ENCODE measurements around the gene BATF3.
"Not testable (repeated sequence)": the region's sequence is repeated elsewhere in the genome, so short reads cannot be mapped to it uniquely, and the experiment has no call there.

BATF3 gene, protein sequence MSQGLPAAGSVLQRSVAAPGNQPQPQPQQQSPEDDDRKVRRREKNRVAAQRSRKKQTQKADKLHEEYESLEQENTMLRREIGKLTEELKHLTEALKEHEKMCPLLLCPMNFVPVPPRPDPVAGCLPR

DNA sequence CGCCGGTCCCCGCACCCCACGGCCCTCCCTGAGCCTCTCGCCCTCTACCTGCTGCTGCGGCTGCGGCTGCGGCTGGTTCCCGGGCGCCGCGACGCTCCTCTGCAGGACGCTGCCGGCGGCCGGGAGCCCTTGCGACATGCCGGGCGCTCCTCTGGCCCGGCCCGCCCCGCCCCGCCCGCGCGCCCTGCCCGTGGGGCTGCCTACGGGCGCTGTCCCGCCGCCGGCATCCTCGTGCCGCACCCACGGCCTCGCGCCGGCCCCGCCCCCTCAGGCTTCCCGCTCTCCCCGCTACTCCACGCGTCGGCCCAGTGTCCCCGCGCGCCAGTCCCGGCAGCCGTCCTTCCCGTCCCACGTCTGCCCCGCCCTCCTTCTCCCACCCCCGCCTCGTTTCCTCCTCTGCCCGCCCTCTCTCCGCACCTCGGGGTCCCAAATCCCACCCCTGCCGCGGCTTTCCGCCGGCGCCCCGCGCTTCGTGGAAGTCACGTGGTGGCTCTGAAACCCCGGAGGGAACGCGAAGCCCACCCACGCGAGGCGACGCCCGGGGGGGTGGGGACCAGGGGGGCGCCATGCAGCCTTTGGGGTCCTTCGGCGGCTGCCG is at the start of gene BATF3:
TSS of gene BATF3 (minus strand) at position 216 of the 598 bp plus-strand sequence. CDS start at position 138, 78 bp downstream.
- DNase-seq = peak; percentile 35

DNA sequence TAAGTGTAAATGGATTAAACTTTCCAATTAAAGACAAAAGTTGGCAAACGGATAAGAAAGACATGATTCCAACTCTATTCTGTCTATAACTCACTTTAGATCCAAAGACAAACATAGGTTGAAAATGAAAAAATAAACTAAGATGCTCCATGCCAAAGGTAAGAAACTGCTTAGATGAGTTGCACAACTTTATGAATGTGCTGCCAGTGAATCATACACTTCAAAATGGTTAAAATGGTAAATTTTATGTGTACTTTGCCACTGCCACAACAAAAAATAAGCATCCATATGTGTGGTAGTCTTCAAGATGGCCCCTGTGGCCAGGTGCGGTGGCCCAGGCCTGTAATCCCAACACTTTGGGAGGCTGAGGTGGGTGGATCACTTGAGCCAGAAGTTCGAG is 46.9 kb upstream of the BATF3 start:
- DNase-seq = no peak

DNA sequence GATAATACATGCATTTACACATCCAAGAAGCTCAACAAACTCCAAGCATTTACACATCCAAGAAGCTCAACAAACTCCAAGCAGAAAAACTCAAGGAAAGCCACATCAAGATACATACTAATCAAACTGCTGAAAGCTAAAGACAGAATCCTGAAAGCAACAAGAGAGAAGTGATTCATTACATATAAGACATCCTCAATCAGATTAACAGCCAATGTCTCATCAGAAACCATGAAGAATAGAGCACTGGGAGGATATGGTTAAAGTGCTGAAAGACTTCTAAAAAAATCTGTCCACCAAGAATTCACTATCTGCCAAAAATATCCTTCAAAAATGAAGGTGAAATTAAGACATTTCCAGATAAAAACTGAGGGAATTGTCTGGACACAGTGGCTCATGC is 45.7 kb upstream of the BATF3 start:
- no peak for DNase-seq

GRCh38 chr1:212743901-212744475 is 44.3 kb upstream of the BATF3 start:
- DNase-seq = no peak

DNA sequence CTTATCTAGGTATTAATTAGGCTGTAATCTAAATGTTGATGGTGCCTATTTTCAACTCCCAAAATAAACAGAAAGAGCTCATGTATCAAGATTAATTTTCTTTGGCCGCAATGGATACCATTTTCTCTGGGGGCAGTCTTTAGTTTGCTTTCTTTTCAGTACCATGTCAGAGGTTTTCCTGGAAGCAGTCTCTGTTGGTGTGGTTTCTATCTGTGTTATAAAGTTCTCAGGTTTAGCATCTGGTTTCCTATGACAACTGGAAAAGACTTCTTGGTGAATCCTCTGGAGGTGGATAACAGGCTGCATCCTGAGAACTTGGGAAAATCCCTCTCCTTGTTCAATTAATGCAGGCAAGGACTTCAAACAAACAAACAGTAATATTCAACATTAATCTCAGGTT is 38.7 kb upstream of the BATF3 start:
- DNase-seq = no peak

DNA sequence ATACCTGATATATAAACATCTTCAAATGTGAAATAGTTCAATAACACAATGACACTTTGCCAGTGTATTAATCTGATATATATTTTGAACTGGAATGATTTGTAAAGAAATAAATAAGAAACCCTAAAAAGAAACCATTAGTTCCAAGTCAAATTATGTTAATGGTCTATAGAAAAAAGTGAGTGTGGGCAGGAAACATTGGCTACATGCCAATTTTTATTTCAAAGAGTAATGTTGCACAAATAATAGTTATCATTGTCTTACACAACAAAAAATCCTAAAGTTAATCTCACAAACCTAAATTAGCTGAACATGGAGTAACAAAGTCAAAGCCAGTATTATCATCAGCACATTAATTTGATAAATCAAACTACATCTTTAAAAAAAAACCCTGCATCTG is 37.9 kb upstream of the BATF3 start:
- no peak for DNase-seq

- no peak for DNase-seq
These were observed 33.5 kb upstream of the BATF3 start for GRCh38 chr1:212733109-212733508.

DNA sequence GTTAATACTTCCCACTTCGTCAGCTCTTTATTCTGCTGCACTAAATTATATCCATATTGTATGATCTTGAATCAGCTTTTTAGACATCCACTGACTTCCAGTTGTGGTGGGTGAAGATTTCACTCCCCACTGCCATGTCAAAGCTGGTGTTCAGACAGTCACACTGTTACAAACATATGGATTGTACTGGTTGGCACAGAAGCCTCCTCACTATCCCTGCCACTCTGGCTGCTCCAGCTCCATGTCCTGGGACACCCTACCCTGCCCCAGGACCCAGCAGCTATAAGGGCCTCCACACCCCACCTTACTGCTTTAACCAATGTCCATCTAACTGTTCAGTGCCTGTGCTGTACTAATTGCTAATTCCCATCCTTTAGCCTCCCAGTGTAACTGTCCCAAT is 32.0 kb upstream of the BATF3 start:
- DNase-seq = no peak

- DNase-seq = no peak
These were observed 29.0 kb upstream of the BATF3 start for GRCh38 chr1:212728606-212729005.

DNA sequence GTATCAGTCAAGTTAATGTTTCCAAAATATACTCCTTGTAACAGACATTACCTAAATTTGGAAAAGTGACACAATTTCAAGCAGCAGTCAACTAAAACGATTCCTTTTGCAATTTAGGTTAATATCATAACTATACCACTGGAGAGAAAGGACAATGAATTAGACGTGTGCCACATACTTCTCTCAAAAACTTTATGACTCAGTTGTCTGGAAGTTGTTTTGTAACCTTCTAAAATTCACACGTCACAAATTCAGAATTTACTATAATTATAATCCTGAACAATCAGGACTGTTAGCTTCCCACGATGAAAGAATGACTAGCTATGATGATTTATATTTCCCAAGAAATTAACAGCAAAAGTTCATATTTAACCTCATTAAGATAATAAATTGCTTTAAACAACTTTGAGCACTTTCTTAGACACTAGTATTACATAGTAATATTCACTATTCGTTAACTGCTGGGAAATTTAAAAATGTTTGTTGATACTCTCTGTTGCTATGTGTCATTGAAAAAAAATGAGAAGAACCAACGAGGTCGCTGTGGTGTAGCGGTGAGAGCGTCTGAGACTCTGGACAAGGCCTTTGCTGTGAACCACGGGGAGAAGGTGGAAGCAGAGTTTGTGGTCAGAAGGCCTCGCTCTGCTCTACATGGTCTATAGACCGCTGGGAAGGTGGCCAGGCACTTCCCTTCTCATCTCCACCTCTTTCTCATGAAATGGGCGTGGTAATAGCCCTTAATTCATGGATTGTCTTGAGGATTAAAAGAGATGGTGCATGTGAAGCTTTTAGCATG is 27.9 kb upstream of the BATF3 start:
- DNase-seq = no peak

- DNase-seq = not testable (repeated sequence)
These were observed 25.0 kb upstream of the BATF3 start for GRCh38 chr1:212724679-212725078.

DNA sequence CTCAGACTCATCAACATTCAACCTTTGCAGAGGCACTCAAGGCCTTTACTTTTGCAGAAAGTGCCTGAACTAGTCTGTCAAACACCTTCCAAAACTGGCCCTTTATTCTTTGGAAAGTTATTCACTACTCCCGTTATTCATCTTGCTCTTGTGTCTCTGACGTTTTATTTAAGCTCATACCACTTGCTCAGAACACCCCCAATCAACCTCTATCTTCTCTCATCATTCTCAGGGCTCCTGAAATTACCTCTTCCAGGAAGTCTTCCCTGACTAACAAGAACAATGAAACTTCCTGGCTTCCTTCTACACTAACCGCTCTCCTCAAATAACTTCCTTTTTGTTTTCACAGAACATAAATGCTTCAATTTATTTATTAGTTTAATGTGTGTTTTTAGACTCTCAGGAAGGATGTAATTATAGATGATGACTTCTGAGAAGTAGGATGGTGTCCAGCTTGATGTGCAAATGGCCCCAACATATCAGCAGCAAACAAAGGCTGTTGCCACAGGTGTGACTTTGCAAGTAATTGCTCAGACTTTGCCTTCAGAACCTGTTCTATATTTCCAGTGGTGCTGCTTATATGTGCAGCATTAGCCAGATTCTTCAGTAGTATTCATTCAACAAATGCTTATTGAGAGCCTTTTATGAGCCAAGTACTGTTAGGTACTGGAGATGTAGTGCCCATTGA is 22.8 kb upstream of the BATF3 start:
- no peak for DNase-seq

DNA sequence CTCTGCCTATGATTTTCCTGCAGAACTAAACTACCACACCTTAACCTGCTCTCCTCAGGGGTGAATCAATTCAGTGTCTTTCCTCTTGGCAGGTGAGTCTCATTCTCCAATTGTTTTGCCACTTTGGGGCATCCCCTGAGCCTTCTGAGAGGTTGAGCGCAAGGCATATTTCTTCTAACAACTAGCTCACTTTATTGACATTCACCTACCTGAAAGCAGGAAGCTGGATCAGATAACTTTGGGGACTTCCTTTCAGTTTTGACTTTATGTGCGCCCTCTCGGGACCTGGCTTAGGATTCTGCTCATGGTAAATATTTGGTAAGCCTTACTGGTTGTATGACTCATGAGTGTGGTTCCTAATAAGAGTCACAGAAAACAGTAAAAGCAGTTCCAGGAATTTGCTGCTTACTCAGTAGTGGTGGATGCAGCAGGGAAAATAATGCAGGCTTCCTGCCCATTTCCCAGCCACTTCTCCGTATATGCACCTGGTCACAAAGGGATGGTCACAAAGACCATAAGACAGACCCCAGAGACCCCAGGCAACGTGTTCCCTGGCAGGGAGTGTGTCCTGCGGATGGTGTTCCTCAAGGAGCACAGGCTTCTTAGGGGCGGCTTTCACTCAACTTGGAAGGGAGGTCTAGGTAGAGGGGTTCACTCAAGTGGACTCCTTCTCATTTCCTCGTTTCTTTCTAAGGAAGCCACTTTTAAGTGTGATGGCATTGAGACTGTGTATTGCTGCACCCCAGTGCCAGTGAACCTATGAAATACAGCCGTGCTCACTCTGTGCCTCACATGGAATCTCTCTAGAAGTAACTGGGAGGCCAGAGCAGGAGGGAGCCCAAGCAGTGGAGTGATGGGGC is 22.0 kb upstream of the BATF3 start:
- no peak for DNase-seq

DNA sequence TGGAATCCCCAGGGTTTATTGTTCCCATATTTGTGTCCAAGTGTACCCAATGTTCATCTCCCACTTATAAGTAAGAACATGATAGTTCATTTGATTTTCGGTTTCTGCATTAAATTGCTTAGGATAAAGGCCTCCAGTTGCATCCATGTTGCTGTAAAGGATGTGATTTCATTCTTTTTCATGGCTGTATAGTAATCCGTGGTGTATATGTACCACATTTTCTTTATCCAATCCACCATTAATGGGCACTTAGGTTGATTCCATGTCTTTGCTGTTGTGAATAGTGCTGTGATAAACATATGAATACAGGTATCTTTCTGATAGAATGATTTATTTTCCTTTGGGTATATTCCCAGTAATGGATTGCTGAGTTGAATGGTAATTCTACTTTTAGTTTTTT is 20.0 kb upstream of the BATF3 start:
- no peak for DNase-seq

DNA sequence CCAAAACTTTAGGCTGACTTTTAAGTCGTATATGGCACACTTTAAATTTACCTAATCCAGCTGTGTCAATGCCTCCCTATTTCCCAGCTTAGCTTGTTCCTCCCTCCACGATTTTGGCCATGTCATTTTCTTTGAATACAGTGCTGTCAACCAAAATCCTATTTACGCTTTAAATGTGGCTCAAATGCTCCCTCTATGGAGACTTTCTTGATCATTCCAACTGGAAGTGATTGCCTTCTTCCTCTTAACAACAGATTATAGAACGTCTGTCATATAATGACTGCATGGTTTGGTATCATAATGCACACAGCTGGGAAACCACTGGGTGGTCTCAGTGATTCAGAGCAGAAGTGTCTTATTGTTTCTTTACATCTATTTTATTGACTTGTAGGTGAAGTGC is 18.9 kb upstream of the BATF3 start:
- no peak for DNase-seq

DNA sequence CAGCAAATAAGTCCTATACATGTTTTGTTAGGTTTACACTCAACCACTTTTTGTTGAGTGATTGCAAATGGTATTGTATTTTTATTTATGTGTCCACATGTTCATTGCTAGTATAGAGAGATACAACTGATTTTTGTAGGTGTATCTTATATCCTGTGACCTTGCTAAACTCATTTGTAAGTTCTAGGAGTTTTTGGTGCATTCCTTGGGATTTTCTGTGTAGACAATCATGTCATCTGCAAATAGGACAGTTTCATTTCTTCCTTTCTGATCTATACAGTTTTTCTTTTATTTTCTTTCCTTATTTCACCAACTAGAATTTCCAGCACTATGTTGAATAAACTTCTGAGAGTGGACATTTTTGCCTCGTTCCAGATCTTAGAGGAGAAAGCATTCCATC is 16.5 kb upstream of the BATF3 start:
- DNase-seq = no peak

DNA sequence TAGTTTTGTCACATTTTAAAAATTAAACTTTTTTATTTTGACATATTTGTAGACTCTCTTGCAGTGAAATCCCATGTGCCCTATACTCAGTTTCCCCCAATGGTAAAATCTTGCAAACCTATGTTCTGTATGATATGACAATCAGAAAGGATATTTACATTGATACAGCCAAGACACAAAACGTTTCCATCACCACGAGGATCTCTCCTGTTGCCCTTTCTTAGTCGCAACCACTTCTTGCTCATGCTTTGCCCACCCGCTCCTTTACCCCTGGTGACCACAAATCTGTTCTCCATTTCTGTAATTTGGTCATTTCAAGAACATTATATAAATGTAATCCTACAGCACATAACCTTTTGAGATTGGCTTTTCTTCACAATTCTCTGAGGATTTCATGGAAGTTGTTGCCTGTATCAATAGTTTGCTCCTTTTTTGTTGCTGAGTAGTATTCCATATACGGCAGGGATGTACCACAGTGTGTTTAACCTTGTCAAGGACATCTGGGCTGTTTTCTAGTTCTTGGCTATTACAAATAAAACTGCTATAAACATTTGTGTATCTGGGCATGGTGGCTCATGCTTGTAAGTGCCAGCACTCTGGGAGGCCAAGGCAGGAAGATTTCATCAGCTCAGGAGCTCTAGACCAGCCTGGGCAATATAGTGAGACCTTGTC is 14.0 kb upstream of the BATF3 start:
- no peak for DNase-seq

- DNase-seq = no peak
These were observed 13.0 kb upstream of the BATF3 start for GRCh38 chr1:212712451-212713303.

- DNase-seq = not testable (repeated sequence)
These were observed 12.3 kb upstream of the BATF3 start for GRCh38 chr1:212711974-212712373.

DNA sequence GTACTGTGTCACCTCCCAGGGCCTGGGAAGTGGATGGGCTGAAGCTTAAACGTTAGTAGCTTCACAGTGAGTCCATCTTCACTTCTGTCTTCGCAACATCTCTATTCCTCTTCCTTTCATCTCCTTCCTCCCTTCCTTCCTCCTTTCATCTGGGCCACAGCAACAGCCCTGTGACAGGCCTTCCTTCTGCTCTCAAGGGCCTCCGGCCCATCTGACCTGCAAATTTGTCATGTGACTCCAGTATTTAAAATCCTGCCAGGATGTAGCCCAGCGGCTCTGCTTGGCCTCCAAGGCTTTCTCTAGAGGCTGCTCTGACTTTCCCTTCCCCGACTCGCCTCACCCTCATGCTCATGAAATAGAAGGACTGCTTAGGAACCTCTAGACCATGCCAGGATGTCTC is 10.9 kb upstream of the BATF3 start:
- DNase-seq = no peak

- no peak for DNase-seq
These were observed 4.4 kb upstream of the BATF3 start for GRCh38 chr1:212703991-212704564.

All from NK-92 treated with Interleukin-12 subunit alpha and Interleukin-12 subunit beta, amount 100 ng/mL, for 24 hours (cell line).